Upper lobe of left lung (tissue), 4 donors: ENCODE results near the gene DPYSL3.

Source experiments
- POLR2A ChIP-seq, 4 donors: fragments of 450-650 bp; IDR thresholded peaks; one replicate each; pipeline ENCODE4 v1.5.1; 2016 to 2017; ENCODE audit warnings: antibody characterized with exemption in 4 of 4, mild to moderate bottlenecking in 2 of 4
- TF ChIP-seq, protein P1 (sequence below), 6 experiments: fragments of 450-650 bp in 4 of 6; fragments of 200-600 bp in 2 of 6; sonication (generic) in 2 of 6; IDR thresholded peaks; one replicate each; pipeline ENCODE4 v1.5.1; 2016 to 2019; ENCODE audit warnings: antibody characterized with exemption in 6 of 6

DNA sequence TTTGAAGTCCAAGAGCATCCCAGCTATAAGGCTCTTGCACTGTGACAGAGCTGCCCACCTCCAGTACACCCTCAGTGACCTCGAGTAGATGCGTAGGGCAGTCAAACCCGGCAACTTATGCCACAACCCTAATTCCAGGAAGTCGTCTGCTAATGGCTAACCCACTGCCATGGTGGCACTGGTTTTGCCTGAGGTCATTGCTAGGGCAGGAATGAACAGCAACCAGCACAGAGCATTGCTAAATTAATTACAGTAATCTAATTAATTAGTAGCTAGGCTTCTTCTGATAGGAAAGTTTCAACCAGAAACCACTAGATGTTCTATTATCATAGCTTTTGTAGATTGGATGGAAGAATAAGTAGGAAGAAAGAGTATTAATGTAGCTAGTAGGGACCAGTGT lies 122.8 kb downstream of the DPYSL3 start:
- TF ChIP-seq POLR2A (IDR thresholded peaks at IDR 0.05) = no peak
- TF ChIP-seq, protein P1, sequence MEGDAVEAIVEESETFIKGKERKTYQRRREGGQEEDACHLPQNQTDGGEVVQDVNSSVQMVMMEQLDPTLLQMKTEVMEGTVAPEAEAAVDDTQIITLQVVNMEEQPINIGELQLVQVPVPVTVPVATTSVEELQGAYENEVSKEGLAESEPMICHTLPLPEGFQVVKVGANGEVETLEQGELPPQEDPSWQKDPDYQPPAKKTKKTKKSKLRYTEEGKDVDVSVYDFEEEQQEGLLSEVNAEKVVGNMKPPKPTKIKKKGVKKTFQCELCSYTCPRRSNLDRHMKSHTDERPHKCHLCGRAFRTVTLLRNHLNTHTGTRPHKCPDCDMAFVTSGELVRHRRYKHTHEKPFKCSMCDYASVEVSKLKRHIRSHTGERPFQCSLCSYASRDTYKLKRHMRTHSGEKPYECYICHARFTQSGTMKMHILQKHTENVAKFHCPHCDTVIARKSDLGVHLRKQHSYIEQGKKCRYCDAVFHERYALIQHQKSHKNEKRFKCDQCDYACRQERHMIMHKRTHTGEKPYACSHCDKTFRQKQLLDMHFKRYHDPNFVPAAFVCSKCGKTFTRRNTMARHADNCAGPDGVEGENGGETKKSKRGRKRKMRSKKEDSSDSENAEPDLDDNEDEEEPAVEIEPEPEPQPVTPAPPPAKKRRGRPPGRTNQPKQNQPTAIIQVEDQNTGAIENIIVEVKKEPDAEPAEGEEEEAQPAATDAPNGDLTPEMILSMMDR (IDR thresholded peaks at IDR 0.05) = no peak
